HFFc6 (cell line): Measurements from ENCODE around the gene SOX15. TPM values are rescaled to one million over a fixed set of nuclear protein-coding genes. Genes with fewer than 3 reads are reported as not detected.
"Not testable (repeated sequence)": the region's sequence is repeated elsewhere in the genome, so short reads cannot be mapped to it uniquely, and the experiment has no call there.

Experiments
- DNase-seq: peaks from one replicate; pipeline ENCODE4 v3.0.0-alpha.2; 2018
- H3K27ac Mint-ChIP-seq: 2 replicates; pipeline ENCODE4 v1.8.0; 2020; ENCODE audit warnings: mild to moderate bottlenecking, mixed read lengths
- H3K27me3 Mint-ChIP-seq: 2 replicates; pipeline ENCODE4 v1.8.0; 2021; ENCODE audit warnings: mild to moderate bottlenecking, moderate library complexity, mixed read lengths; ENCODE audit not compliant: insufficient read depth
- H3K36me3 Mint-ChIP-seq: 2 replicates; pipeline ENCODE4 v1.8.0; 2021; ENCODE audit warnings: low read depth, mixed read lengths
- H3K4me1 Mint-ChIP-seq: 2 replicates; pipeline ENCODE4 v1.8.0; 2020; ENCODE audit warnings: low read depth, mixed read lengths
- H3K4me3 Mint-ChIP-seq: 2 replicates; pipeline ENCODE4 v1.8.0; 2020; ENCODE audit warnings: mild to moderate bottlenecking, moderate library complexity, mixed read lengths
- H3K9me3 Mint-ChIP-seq: 2 replicates; pipeline ENCODE4 v1.8.0; 2020; ENCODE audit warnings: mild to moderate bottlenecking, mixed read lengths
- CTCF ChIP-seq: fragments of 200-600 bp; sonication (generic); IDR thresholded peaks from 2 replicates; pipeline ENCODE4 v1.5.0; 2021; ENCODE audit warnings: antibody characterized with exemption, mild to moderate bottlenecking
- total RNA-seq, 6 experiments: library from RNA; stranded (reverse); fragmentation: NEBNext Ultra II Directional; extraction: Animal tissue kit (Norgen Biotek cat#: 25700); gene quantifications; 2 replicates in 1 of 6; 3 replicates in 5 of 6; pipeline ENCODE4 v1.2.3, GENCODE V29; 2021

The SOX15 gene
- total RNA-seq, 6 experiments from 2014 or later, result 0.62 to 1.0 (median 0.81) TPM

DNA sequence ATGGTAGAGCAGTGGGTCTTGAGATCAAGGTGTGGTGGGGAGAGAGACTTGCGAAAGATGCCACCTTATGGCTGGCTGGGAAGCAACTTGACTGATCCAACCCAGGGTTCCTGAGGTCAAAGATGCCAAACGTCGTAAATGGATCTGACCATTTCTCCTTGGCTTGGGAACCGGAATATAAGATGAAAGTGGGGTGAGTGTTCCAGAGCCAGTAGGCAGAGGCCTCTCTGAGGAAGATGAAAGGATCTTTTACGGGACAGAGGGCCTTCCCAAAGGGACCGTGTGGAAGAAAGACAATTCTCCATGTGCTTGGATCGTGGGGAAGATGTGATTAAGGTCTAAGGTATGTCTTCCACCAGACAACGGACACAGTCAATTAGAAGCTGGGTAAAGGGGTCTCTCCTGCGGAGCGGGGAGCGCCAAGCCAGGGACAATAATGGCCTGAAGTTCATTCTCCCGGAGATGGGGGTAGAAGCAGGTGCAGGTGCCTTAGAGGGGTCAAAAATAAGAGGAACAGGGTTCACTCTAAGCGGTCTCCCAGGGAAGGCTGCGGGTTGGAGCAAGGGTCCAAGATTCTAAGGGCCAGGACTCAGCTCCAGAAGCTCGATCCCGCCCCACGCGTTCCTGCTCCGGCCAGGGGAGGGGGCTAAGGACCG is 24.0 kb upstream of the SOX15 start:
- peaks cover 41% of the 10 kb centered on the region for H3K4me1 Mint-ChIP-seq
- peaks cover 31% of the 10 kb centered on the region for H3K36me3 Mint-ChIP-seq
- peak overlapping the region; percentile 88 for H3K27ac Mint-ChIP-seq
- DNase-seq, result peak; percentile 40
- peaks cover 4% of the 10 kb centered on the region; the same call in 1 of the 2 replicates for H3K27me3 Mint-ChIP-seq
- peak overlapping the region; percentile 91 for H3K4me3 Mint-ChIP-seq
- no peak for TF ChIP-seq CTCF
- H3K9me3 Mint-ChIP-seq, result no peaks in the 10 kb centered on the region

GRCh38 chr17:7612294-7612640 is 22.4 kb upstream of the SOX15 start:
- peaks cover 31% of the 10 kb centered on the region for H3K36me3 Mint-ChIP-seq
- TF ChIP-seq CTCF, result no peak
- peaks cover 41% of the 10 kb centered on the region for H3K4me1 Mint-ChIP-seq
- no peak for DNase-seq
- H3K9me3 Mint-ChIP-seq, result no peaks in the 10 kb centered on the region
- peaks cover 4% of the 10 kb centered on the region; the same call in 1 of the 2 replicates for H3K27me3 Mint-ChIP-seq
- H3K27ac Mint-ChIP-seq, result peak overlapping the region; percentile 63
- peak overlapping the region; percentile 91 for H3K4me3 Mint-ChIP-seq

DNA sequence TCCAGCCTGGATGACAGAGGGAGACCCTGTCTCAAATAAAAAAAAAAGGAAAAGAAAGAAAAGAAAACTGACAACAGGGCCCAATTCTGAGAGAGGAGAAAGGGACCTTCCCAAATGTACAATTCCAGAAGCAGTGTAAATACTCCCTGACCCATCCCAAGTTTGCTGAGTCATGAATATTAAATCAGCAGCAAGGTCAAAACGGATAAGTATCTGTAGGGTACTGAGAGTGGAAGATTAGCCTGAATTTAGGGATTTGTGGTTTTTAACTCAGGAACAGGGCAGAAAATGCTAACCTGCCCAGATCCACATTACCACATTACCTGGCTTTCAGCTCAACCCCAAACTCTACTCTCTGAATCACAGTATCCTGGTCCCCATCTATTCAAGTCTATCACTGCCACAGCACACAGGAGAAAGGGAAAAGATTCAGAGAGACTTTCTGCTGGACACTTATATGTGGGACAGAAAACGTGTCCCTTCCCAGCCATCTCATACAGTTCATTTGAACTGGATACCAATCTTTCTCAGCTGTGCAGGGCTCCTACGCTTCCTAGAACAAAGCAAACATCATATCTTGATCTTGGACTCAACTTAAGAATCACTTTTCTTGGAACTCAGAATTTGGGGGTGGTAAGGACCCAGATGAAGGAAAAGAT is 21.9 kb upstream of the SOX15 start:
- Mint-ChIP-seq H3K4me1 (peaks cover 41% of the 10 kb centered on the region), H3K36me3 (peaks cover 31% of the 10 kb centered on the region), H3K4me3 (peak overlapping the region; percentile 91), H3K9me3 (no peaks in the 10 kb centered on the region), H3K27me3 (peaks cover 4% of the 10 kb centered on the region; the same call in 1 of the 2 replicates), H3K27ac (peak overlapping the region; percentile 63)
- TF ChIP-seq CTCF, result no peak
- DNase-seq, result no peak

DNA sequence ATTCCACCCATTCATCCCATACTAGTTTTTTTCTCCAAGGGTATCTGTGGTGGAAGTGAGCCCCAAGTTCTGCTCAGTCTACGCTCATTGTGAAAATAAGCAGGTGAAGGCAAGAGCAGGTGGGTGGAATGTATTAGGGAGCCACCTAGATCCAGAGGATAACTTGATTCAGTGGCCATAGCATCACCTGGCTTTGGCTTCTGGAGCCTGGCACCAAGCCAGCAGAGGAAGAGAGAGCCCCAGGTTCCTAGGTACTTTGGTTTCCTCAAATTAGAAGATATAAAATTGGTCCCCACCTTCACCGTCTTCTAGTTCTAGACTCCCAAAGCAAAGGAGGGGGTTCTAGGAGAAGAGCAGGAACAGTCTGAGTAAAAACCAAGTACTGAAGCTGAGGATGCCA is 20.7 kb upstream of the SOX15 start:
- Mint-ChIP-seq H3K4me1 (peaks cover 41% of the 10 kb centered on the region), H3K4me3 (no peak overlapping the region), H3K27ac (peak overlapping the region; percentile 65; the same call in 1 of the 2 replicates), H3K9me3 (no peaks in the 10 kb centered on the region), H3K36me3 (peaks cover 40% of the 10 kb centered on the region), H3K27me3 (peaks cover 4% of the 10 kb centered on the region; the same call in 1 of the 2 replicates)
- TF ChIP-seq CTCF, result no peak
- no peak for DNase-seq

DNA sequence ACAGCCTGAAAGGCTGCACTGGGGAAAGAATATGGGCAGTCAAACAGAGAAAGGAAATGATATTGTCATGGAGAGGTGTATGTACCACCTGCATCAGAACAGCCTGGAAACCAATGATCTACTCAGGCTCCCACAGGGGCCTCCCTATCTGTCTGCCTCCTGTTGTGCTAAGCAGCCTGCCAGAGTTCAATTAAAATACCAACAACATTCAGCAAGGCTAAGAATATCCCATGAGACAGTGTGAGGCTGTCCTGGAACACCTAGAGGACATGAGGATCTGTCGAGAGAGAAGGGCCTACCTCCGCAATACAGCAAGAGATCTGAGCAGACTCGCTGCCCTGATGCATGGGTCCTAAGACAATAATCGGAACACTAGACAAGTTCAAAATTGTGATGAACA is 16.4 kb upstream of the SOX15 start:
- DNase-seq, result no peak
- TF ChIP-seq CTCF, result no peak
- no peaks in the 10 kb centered on the region for H3K9me3 Mint-ChIP-seq
- no peak overlapping the region for H3K27ac Mint-ChIP-seq
- H3K36me3 Mint-ChIP-seq, result peaks cover 38% of the 10 kb centered on the region
- H3K4me1 Mint-ChIP-seq, result peaks cover 16% of the 10 kb centered on the region
- peaks cover 2% of the 10 kb centered on the region; the same call in 1 of the 2 replicates for H3K27me3 Mint-ChIP-seq
- no peak overlapping the region for H3K4me3 Mint-ChIP-seq

DNA sequence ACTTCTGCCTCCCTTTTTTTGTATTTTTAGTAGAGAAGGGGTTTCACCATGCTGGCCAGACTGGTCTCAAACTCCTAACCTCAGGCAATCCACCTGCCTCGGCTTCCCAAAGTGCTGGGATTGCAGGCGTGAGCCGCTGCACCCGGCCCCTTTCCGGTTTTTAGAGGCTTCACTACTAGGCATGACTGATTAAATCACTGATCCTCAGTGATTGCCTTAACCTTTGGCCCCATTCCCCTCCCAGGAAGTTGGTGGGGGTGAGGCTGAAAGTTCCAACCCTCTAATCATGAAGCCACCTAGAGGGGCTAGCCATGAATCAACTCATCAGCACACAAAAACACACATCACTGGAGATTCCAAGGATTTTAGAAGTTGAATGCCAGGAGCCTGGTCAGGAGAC is 7.7 kb upstream of the SOX15 start:
- not testable (repeated sequence) for H3K27me3 Mint-ChIP-seq, DNase-seq, H3K9me3 Mint-ChIP-seq, H3K4me3 Mint-ChIP-seq, H3K27ac Mint-ChIP-seq
- Mint-ChIP-seq H3K36me3 (peaks cover 30% of the 10 kb centered on the region), H3K4me1 (peaks cover 14% of the 10 kb centered on the region)
